ENCODE results near the gene MYO3A.

MYO3A gene

DNA sequence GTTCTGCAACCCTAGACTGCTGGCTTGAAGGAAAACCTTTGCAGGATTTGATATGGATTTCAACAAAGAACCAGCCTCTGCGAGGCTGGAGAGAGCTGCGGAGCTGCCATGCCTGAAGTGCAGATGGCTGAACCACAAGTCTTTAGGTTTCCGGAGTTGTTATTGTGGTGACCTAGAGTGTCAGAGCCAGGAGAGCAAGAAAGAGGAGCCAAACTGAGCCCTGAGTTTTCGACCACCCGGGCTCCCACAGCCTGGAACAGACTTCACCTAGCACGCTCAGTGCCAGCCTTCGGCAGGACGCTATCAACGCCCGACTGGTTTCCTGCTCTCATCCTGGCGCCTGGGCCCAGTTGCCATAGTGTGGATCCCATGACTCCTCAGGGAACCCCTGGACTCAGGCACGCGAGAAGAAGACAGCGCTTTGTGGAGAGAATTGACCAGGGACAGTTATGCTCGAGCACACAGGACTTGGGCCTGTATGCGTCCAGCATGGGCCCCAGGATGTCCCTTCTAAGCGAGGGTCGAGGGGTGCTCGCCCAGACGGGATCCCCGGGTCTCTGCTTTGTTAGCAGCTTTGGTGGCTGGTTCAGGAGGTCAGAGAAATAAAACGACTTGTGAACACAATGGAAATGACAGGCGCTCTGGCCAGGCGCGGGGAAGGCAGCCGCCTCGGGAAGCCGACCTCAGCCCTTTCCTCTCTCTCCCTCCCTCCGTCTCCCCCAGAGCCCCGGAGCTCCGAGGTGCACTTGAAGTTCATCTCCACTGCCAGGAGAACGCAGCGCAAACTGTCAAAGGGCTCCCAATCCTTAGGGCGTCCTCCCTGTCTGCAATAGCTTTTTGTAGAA lies 280.7 kb downstream of the MYO3A start:
- no peak for DNase-seq (ENCODE audit: low read depth in 2 of 2, low spot score in 1 of 2)

DNA sequence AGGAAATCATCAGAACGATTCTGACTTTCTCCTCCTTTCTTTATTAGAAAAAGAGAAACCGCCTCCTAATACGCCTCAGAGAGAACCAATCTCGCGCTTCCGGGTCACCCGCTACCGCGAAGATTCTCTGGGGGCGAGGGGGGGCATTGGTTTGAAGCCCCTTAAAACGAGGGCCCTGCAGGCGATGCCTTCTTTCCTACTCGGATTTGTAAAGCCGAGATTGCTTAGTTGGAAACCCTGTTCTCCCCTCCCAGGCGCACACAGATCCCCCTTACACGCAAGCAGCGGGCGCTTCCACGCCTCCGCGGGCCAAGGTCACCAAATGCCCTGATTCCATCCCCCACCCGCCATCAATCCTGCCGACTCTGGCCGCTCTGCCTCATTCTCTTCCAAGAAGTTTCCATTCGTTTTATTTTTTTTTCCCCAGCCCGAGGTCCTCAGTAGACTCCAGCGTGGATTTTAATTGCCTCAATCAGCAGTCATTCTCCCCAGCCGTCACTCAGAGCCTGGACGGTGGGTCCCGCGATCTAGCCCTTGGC lies 281.4 kb downstream of the MYO3A start:
- DNase-seq (ENCODE audit: low read depth in 2 of 2, low spot score in 1 of 2), result no peak

DNA sequence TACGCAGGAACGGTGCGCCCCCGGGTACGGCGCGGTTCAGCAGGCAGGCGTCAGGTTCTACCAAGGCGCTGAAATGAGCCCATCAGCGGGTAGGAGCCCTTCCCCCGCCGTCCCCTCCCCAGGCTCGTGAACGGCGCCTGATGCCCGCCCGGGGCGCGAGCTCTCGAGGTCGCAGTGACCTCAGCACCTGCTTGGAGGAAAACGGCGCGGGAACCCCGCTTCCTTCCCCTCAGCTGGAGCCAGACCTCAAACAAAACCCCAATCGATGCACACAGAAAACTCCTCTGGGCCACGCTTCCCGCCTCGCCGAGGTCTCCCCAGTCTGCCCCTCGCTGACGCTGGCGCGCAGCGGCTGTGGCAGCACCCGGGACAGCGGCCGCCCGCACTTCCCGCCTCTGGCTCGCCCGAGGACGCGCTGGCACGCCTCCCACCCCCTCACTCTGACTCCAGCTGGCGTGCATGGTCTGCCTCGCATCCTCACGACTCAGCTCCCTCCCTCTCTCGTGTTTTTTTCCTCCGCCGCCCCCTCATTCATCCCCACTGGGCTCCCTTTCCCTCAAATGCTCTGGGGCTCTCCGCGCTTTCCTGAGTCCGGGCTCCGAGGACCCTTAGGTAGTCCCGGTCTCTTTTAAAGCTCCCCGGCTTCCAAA lies 282.0 kb downstream of the MYO3A start:
- no peak for DNase-seq (ENCODE audit: low read depth in 2 of 2, low spot score in 1 of 2)

DNA sequence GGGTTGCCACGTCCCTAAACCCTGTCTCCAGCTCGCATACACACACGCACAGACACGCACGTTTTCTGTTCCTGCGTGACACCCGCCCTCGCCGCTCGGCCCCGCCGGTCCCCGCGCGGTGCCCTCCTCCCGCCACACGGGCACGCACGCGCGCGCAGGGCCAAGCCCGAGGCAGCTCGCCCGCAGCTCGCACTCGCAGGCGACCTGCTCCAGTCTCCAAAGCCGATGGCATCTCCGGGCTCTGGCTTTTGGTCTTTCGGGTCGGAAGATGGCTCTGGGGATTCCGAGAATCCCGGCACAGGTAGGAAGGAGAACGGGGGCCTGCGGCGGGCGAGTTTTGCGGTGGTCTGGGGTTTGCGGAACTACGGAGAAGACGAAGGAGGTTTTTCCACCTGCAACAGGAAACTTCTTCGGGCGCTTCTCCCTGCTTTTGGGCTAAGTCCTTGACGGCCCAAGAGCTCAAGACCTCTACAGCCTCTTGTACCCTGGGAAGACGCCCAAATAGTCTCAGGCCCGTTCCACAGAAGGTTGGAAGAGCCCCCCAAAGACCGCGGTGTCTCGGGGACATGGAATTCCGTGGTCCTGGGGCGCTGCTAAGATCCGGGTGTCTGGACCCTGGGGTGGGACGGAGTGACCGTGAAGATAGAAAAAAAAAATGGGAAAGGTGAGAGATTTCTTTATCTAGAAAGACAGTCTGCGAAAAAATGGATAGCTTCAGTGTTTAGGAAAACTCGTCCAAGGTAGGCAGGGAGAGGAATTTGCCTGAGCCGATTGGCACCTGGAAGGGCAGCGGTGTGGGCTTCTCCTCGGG lies 282.8 kb downstream of the MYO3A start, which contains the start of gene GAD2:
Gene GAD2, plus strand, starts transcription at position 190 of the 811 bp plus-strand sequence. Its CDS starts 36 bp downstream, at position 226.
- no peak for DNase-seq (ENCODE audit: low read depth in 2 of 2, low spot score in 1 of 2)

DNA sequence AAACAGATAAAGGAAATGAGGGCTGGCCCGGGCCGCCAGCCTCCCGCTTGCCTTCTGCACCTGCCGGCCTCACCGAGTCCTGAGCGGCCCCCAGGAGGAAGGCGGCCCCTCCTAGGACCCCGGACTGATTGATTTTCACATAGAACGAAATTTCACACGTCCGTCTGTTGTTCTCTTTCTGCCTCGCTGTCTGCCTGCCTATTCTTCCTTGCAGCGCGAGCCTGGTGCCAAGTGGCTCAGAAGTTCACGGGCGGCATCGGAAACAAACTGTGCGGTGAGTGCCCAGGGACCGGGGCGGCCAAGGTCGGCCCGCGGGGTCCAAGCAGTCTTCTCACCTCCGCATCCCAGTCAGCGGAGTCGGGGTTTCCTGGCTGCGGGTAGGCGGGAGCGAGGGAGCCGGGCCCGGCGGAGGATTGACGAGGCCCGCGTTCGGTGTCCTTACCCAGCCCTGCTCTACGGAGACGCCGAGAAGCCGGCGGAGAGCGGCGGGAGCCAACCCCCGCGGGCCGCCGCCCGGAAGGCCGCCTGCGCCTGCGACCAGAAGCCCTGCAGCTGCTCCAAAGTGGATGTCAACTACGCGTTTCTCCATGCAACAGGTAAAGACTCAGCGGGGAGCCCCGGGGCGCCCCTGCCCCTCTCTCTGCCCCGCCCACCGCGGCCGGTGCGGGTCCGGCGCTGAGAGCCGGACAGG lies 283.5 kb downstream of the MYO3A start:
- no peak for DNase-seq (ENCODE audit: low read depth in 2 of 2, low spot score in 1 of 2)

DNA sequence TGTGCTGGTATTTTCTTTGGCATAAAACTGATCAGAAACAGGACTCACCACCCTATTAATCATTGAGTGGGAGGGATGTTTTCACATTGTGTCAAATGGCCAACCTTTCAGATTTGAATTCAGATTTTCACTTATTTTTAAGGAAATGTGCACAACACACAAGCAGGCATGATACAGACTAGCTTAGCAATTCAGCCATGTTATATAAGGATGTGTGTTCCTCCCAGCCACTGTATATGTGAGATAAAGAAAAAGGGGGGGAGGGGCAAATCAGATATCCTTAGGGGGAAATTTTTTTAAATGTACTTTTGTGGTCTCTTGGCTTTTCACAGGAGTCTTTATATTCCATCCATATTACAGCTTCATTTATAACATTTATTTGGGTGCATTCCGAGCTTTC lies 285.6 kb downstream of the MYO3A start:
- DNase-seq (ENCODE audit: low read depth in 2 of 2, low spot score in 1 of 2), result no peak

DNA sequence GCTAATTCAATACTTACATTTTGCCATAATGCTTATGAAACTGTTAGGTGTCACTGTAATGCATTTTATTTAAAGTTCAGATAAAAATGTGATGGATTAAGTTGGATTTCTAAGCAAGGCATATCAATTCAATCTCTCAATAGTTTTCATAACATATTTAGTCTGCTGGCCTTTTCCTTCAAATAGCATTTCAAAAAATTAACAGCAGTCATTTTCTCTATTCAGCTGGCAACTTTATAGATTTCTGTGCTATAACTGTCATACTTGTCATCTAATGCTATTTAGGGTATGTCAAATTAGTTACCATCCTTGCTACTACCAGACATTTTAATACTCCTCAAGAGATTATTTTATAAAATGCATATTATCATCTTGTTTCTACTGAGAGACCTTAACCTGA lies 286.9 kb downstream of the MYO3A start:
- DNase-seq (ENCODE audit: low read depth in 2 of 2, low spot score in 1 of 2), result no peak

DNA sequence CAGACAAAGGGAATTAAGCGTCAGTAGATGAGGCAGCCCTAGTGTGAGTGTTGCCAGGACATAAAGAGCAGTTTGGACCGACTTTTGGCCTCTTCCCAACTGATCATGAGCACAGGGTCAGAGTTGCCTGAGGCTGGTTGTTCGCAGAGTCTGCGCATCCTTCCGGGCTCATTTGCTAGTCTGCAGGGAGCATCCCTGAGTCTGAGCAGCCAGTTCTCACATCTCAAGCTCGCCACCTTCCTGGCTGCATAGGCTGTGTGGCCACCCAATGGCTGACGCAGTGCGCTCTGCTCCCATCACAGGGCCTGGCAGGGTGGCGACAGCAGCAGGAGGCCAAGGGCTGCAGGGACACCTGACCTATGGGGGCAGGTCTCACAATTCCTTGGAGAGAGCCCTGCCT lies 287.5 kb downstream of the MYO3A start:
- DNase-seq (ENCODE audit: low read depth in 2 of 2, low spot score in 1 of 2), result no peak

DNA sequence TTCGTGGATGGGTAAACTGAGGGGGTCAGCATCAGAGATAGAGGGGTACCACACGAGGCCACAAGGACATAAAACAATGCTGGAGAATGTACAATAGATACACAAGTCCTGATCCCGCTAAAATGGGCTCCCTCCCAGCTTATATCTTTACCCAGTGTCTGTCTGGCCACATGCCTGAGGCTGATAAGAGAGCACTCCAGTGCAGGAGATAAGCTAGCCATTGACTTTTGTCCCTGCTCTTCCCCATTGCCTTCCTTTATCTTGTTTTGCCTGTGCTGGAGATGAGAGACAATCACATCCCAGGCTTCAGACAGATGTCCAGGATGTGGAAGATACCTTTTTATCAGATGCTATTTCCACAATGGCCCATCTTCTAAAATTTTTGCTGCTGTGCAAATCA lies 288.5 kb downstream of the MYO3A start:
- no peak for DNase-seq (ENCODE audit: low read depth in 2 of 2, low spot score in 1 of 2)

DNA sequence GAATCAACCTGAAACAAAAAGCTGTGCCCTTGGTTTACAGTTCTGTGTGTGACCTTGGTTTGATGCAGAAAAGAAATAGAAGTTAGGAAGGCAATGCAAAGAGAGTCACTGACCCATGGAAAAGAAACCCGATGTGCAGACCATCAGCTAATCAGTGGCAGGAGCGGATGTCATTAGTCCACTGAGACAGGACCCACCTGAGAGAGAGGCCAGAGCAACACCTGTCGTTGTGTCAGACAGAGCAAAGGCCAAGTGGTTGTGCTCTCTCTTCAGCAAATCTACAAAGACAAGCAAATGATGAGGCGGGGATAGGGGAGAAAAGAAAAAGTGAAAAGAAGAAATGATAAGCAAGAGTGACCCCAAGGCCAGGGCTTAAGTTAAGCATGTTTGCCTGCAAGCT lies 291.3 kb downstream of the MYO3A start:
- no peak for DNase-seq (ENCODE audit: low read depth in 2 of 2, low spot score in 1 of 2)

DNA sequence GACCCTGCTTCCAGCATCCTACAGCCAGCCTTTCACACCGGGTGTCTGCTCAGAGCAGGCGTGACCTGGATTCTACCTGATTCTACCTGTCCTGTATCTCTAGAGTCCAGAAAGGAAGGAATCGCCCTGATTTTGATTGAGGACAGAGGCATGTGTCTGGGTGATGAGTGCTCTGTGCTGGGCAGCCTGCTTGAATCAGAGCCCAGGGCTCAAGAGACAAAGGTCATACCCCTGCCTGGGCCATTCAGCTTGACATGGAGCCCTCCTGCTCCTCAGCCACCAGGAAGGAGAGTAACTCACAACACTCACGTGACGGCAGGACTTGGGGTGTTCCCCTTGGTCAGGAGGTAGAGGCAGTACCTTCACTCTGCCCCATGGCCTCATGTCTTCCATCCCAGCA lies 293.8 kb downstream of the MYO3A start:
- DNase-seq (ENCODE audit: low read depth in 2 of 2, low spot score in 1 of 2), result no peak

DNA sequence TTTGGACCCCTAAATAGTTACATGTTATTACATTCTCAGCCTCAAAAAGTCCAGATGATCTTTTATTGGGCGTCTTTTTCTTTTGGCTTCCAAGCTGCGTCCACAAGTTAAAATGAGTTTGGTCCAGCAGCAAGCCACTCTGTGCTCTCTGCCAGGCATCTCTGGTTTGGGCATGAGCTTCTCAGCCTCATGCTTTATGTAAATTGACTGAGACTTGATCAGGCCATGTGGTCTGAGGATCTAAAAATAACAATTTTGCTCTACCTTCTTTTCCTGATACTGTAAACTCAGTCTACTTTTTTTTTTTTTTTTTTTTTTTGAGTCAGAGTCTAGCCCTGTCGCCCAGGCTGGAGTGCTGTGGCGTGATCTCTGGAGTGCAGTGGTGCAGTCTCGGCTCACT lies 298.1 kb downstream of the MYO3A start:
- no peak for DNase-seq (ENCODE audit: low read depth in 2 of 2, low spot score in 1 of 2)

DNA sequence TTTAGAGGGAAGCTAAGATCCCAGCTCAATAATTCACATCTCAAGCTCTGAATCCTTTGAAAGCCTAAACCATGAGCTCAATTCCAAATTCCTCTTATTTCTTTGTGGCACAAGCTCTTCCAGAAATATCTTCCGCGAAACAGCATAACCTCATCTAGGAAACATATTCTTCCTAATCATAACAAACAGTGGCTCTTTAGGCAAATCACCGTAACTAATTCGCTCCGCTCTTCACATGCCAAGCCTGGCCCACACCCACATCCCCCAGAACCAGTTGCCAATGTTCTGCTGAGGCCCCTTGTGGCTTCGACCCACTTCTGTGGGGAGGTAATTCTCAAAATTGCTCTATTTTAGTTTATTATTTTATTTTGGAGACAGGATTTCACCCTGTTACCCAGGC lies 301.7 kb downstream of the MYO3A start:
- DNase-seq (ENCODE audit: low read depth in 2 of 2, low spot score in 1 of 2), result no peak

DNA sequence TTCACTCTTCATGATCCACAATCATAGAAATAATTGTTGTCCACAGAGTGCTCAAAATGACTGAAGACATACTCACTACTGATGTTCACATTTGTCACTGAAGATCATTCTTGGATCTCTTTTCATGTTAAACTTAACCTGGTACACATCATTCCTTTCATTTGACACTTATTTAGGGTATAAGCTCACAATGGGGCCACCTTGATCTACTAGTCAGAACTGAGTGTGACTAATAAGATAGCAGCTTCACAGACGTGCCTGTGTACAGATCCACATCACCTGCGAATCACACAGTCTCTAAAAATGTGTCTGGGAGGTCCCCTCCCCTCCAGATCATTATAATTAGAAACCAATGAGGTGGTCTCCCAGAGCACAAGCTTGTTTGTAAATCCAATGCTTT lies 304.3 kb downstream of the MYO3A start:
- DNase-seq (ENCODE audit: low read depth in 2 of 2, low spot score in 1 of 2), result no peak

DNA sequence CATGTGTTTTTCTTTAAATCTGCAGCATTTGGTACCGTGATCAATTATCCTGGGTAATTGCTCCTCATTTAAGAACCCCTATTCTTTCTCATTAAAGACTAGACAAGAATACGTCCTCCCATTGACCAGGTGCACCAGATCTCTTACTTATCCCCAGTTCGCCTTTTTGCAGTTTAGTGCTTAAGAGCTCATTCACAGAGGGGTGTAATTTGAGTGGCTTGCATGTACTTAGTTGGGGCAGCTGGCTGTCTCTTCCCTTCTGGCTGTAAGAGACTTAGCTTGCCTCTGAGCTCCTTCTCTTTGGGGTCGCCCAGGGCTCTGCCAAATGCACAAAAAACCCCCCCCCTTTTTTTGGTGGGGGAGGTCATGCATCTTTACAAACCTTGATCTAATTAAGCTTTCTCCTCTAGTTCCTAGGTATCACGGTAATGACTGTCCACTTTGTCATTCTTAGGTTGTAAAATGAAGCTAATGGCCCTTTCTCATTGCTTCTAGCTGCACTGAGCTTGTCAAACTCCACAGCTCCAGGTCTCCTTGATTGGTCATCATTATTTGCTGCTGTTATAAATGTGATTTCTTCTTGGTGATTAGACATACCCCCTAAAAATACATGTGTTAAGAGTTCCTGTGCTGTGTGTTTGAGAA lies 308.8 kb downstream of the MYO3A start:
- no peak for DNase-seq (ENCODE audit: low read depth in 2 of 2, low spot score in 1 of 2)

DNA sequence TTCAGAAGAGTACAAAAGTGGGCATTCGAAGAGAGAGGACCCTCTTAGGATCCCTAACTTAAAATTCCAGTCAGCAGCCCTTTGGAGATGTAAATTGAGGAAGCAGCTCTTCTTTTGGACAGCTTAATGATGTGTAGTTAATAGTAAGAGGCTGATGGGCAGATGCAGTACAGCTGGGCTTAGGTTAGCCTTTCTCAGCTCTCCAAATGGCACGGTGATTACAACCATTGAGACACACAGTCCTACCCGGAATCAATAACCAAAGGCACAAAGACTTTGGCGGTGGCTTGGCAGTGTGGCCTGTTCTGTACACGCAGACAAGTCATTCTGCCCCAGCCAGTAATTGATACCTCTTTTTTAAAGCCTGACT lies 309.3 kb downstream of the MYO3A start:
- no peak for DNase-seq (ENCODE audit: low read depth in 2 of 2, low spot score in 1 of 2)

DNA sequence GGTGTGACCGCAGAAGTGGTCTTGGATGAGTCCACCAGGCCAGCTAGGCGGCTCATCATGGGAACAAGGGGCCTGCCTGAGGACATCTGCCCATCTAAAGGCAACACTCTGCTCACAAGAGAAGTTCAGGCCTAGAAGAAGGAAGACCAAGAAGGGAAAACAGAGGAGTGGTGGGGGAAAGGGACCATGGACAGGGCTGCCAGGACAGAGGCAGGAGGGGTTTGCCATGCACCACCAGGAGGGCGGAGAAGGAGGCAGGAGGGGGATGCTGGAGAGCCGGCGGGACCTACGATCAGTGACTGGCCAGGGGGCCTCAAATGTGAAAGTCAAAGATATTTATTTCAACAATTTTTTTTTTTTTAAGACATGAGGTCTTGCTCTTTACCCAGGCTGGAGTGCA lies 315.7 kb downstream of the MYO3A start:
- no peak for DNase-seq (ENCODE audit: low read depth in 2 of 2, low spot score in 1 of 2)

DNA sequence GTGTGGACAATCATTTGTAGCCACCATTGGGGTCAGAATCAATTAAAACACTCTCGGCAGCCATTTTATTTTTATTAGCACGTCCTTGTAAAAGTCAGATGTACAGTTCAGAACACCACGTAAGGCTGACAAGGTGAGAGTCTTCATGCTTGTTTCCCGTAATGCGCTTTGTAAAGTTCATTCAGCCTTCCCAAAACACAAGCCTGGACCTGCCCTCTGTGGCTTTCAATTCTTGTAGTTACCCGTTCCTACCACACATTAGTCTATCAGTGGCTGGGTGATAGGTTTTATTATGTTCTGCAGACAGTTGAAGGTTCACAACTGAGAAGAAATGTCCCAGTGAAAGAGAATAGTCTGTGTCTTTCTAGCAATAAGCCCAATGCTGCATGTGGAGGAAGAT lies 317.9 kb downstream of the MYO3A start:
- DNase-seq (ENCODE audit: low read depth in 2 of 2, low spot score in 1 of 2), result no peak

DNA sequence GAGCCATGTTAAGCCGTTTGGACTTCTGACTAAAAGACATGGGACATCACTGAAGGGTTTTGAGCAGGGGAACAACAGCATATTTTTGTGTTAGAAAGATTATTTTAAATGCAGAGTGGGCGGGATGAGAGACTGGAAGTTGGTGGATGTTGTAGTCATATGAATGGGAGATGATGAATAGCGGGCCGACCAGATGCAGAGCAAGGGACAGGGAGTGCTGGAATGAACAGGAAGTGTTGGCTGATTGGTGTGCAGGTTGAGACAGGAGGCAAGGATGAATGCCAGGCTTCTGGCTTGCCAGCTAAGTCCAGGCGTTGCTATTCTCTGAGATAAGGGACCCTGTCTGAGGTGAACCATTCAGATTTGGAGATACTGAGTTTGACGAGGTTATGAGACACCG lies 320.6 kb downstream of the MYO3A start:
- no peak for DNase-seq (ENCODE audit: low read depth in 2 of 2, low spot score in 1 of 2)

DNA sequence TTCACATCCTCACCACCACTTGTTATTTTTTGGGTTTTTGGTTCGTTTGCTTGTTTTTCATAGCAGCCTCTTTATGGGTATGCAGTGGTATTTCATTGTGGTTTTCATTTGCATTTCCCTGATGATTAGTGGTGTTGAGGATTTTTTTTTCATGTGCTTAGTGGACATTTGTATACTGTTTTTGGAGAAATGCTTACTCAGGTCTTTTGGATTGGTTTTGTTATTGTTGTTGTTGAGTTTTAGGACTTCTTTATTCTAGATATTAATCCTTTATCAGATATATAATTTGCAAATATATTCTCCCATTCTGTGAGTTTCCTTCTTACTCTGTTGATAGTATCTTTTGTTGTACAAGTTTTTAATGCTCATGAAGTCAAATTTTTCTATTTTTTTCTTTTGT lies 325.3 kb downstream of the MYO3A start:
- DNase-seq (ENCODE audit: low read depth in 2 of 2, low spot score in 1 of 2), result no peak

All from stimulated activated CD8-positive, alpha-beta memory T cell treated with anti-CD3 and anti-CD28 coated beads, Interleukin-4, amount 100 ng/mL, for 1 hour (primary cell).